GM19099 (cell line): ENCODE measurements around the gene SMC5.

ENCODE experiments used
- POLR2A ChIP-seq: IDR thresholded peaks from 3 replicates; pipeline ENCODE4 v1.6.1; 2011; ENCODE audit warnings: low read depth; ENCODE audit not compliant: insufficient read length; ENCODE audit errors: extremely low read depth

SMC5 gene

GRCh38 chr9:70258692-70259511 is at the start of gene SMC5:
Gene SMC5 (plus strand): TSS chr9:70258978. CDS start chr9:70259079, 101 bp downstream.
- TF ChIP-seq POLR2A, result peak; percentile 95

GRCh38 chr9:70217029-70217428 is 41.7 kb upstream of the SMC5 start:
- TF ChIP-seq POLR2A, result no peak

GRCh38 chr9:70218767-70219166 is 40.0 kb upstream of the SMC5 start:
- no peak for TF ChIP-seq POLR2A

- TF ChIP-seq POLR2A, result no peak
Observed at GRCh38 chr9:70220216-70220615, 38.6 kb upstream of the SMC5 start.

GRCh38 chr9:70222354-70222753 is 36.4 kb upstream of the SMC5 start:
- TF ChIP-seq POLR2A, result no peak

- TF ChIP-seq POLR2A, result no peak
Observed at GRCh38 chr9:70228118-70228517, 30.7 kb upstream of the SMC5 start.

- no peak for TF ChIP-seq POLR2A
Observed at GRCh38 chr9:70228611-70229010, 30.2 kb upstream of the SMC5 start.

GRCh38 chr9:70229026-70229425 is 29.8 kb upstream of the SMC5 start:
- no peak for TF ChIP-seq POLR2A

GRCh38 chr9:70229579-70229978 is 29.2 kb upstream of the SMC5 start:
- no peak for TF ChIP-seq POLR2A

GRCh38 chr9:70232476-70232875 is 26.3 kb upstream of the SMC5 start:
- no peak for TF ChIP-seq POLR2A

- TF ChIP-seq POLR2A, result no peak
Observed at GRCh38 chr9:70250221-70250620, 8.6 kb upstream of the SMC5 start.

- TF ChIP-seq POLR2A, result no peak
Observed at GRCh38 chr9:70255486-70255885, 3.3 kb upstream of the SMC5 start.

- TF ChIP-seq POLR2A, result no peak
Observed at GRCh38 chr9:70256123-70256551, 2.6 kb upstream of the SMC5 start.

GRCh38 chr9:70257502-70257901 is 1.3 kb upstream of the SMC5 start:
- TF ChIP-seq POLR2A, result no peak

GRCh38 chr9:70257991-70258691 is 637 bp upstream of the SMC5 start:
- TF ChIP-seq POLR2A, result no peak

GRCh38 chr9:70259512-70259802 is 679 bp downstream of the SMC5 start:
- TF ChIP-seq POLR2A, result no peak

- TF ChIP-seq POLR2A, result no peak
Observed at GRCh38 chr9:70260007-70260443, 1.2 kb downstream of the SMC5 start.

- no peak for TF ChIP-seq POLR2A
Observed at GRCh38 chr9:70260606-70261005, 1.8 kb downstream of the SMC5 start.
